Caco-2 (cell line): ENCODE results near the gene KCNQ5. TPM values are rescaled to one million over a fixed set of nuclear protein-coding genes. Genes with fewer than 3 reads are reported as not detected.

Experiments
- BruUV-seq: library from RNA; stranded (reverse); fragments of 400-500 nt; replicated peaks from 2 replicates; lab custom pipeline; 2021; lab: Mats Ljungman, UMichigan
- CTCF ChIA-PET: fragments of 300-600 bp; sonication (Branson Sonifier 250); formaldehyde crosslinking; loops from one replicate; lab custom pipeline; 2022; ENCODE audit warnings: antibody characterized with exemption; lab: Charles Lee
- POLR2A ChIA-PET: fragments of 300-600 bp; sonication (Branson Sonifier 250); formaldehyde crosslinking; loops from one replicate; lab custom pipeline; 2022; ENCODE audit warnings: antibody characterized with exemption; lab: Charles Lee
- DNase-seq, 2 experiments: peaks; one replicate each; pipeline versions ENCODE4 v3.0.0 to v3.0.0-alpha.2; 2020 to 2022
- H3K27me3 ChIP-seq: replicated peaks from 2 replicates; pipeline ENCODE4 v1.6.0; 2011; ENCODE audit warnings: low read length; ENCODE audit not compliant: control insufficient read depth, insufficient read depth
- H3K36me3 ChIP-seq: 2 replicates; pipeline ENCODE4 v1.5.1; 2011; ENCODE audit warnings: low read length; ENCODE audit not compliant: control insufficient read depth, insufficient read depth
- H3K4me1 ChIP-seq: fragments of 250-450 bp; sonication (Bioruptor Pico); 2 replicates; pipeline ENCODE4 v1.5.1; 2020; ENCODE audit warnings: mild to moderate bottlenecking
- H3K4me3 ChIP-seq: 2 replicates; pipeline ENCODE4 v1.5.1; 2011; ENCODE audit warnings: low read depth, mild to moderate bottlenecking, control low read depth, low read length
- H3K9me3 ChIP-seq: fragments of 250-450 bp; sonication (Bioruptor Pico); 2 replicates; pipeline ENCODE4 v1.5.1; 2020; ENCODE audit warnings: mild to moderate bottlenecking, moderate library complexity
- H3K27ac Mint-ChIP-seq: one replicate; pipeline ENCODE4 v1.8.0; 2022; ENCODE audit warnings: mixed read lengths; ENCODE audit not compliant: unreplicated experiment
- H3K27me3 Mint-ChIP-seq: one replicate; pipeline ENCODE4 v1.8.0; 2022; ENCODE audit warnings: mixed read lengths; ENCODE audit not compliant: insufficient read depth, unreplicated experiment
- H3K36me3 Mint-ChIP-seq: one replicate; pipeline ENCODE4 v1.8.0; 2022; ENCODE audit warnings: mild to moderate bottlenecking, mixed read lengths; ENCODE audit not compliant: insufficient read depth, unreplicated experiment
- H3K4me1 Mint-ChIP-seq: one replicate; pipeline ENCODE4 v1.8.0; 2022; ENCODE audit warnings: low read depth, mixed read lengths; ENCODE audit not compliant: unreplicated experiment
- H3K4me3 Mint-ChIP-seq: one replicate; pipeline ENCODE4 v1.8.0; 2022; ENCODE audit warnings: mild to moderate bottlenecking, moderate library complexity, mixed read lengths; ENCODE audit not compliant: unreplicated experiment
- H3K9me3 Mint-ChIP-seq: one replicate; pipeline ENCODE4 v1.8.0; 2022; ENCODE audit warnings: mixed read lengths; ENCODE audit not compliant: unreplicated experiment
- CTCF ChIP-seq, 2 experiments: fragments of 200-600 bp in 1 of 2; IDR thresholded peaks; 1 replicate in 1 of 2; 2 replicates in 1 of 2; pipeline versions ENCODE4 v1.5.1 to v1.8.0; 2011 to 2022; ENCODE audit warnings: antibody characterized with exemption in 1 of 2, control low read depth in 1 of 2, inconsistent platforms in 1 of 2, low read depth in 1 of 2, low read length in 1 of 2, mild to moderate bottlenecking in 1 of 2, moderate library complexity in 1 of 2; ENCODE audit not compliant: insufficient read depth in 1 of 2, severe bottlenecking in 1 of 2, unreplicated experiment in 1 of 2
- intact Hi-C: fragments of 100-400 bp; cut with micrococcal nuclease; formaldehyde crosslinking; loops from one replicate; pipeline ENCODE4 v1.10.0; 2022; ENCODE audit not compliant: unreplicated experiment
- total RNA-seq: library from RNA; stranded (reverse); gene quantifications from 2 replicates; pipeline ENCODE4 v1.2.3, GENCODE V29; 2022

Gene KCNQ5
- total RNA-seq, 1 experiment from 2014 or later: 0.20 TPM

DNA sequence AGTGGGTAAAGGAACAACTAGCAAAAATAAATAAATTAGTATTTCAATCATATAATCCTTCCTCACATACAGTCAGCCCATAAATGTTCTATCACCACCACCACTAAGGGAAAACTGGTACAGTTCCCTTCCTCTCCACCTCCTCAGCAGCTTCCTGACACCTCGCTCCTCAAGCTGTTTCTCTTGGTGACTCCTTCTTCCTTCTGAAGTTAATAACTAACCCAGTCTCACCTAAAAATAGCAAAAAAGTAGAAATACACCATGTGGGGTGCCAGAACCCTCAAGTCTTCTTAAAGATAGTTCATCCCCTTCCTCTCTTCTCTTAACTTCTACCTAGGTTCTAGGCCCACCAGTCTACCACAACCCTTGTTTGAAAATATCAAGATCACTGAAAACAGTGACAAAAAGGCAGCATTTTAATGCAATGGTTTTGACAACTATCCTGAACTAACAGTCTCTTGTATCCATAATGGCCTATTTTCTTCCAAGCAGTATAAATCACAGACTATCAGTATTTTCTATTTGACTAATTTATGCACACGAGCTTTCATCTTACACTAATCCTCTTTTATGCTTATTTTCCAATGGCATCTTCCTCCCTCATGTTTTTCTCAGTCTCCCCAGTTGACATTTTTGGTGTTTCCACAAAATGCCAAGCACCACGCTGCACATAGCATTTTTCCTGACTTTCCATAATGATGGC, 518.0 kb downstream of the KCNQ5 start:
- BruUV-seq: no TSS peak
- Mint-ChIP-seq H3K36me3 (no peaks in the 10 kb centered on the region), H3K27me3 (peaks cover 18% of the 10 kb centered on the region), H3K4me3 (no peak overlapping the region), H3K9me3 (no peaks in the 10 kb centered on the region), H3K27ac (no peak overlapping the region), H3K4me1 (no peaks in the 10 kb centered on the region)
- ChIA-PET POLR2A (no interaction called here), CTCF (interaction anchor here (0.8 kb wide), 1 partner anchor 10 kb away, joined by 4 read pairs; no protein-coding TSS in a partner anchor)
- H3K9me3 ChIP-seq: no peaks in the 10 kb centered on the region
- no peak for TF ChIP-seq CTCF (IDR thresholded peaks at IDR 0.05; ENCODE audit: insufficient read depth in 1 of 2, low read depth in 1 of 2, low read length in 1 of 2, severe bottlenecking in 1 of 2, unreplicated experiment in 1 of 2)
- no peaks in the 10 kb centered on the region for H3K4me1 ChIP-seq
- no peaks in the 10 kb centered on the region for H3K36me3 ChIP-seq
- intact Hi-C loops: no loop called here
- no peak overlapping the region for H3K4me3 ChIP-seq
- no peaks in the 10 kb centered on the region for H3K27me3 ChIP-seq
- DNase-seq: no peak

- intact Hi-C loops: no loop called here
- no TSS peak for BruUV-seq
- no peaks in the 10 kb centered on the region for H3K4me1 ChIP-seq
- no peak for TF ChIP-seq CTCF (IDR thresholded peaks at IDR 0.05; ENCODE audit: insufficient read depth in 1 of 2, low read depth in 1 of 2, low read length in 1 of 2, severe bottlenecking in 1 of 2, unreplicated experiment in 1 of 2)
- CTCF ChIA-PET: no interaction called here
- no peaks in the 10 kb centered on the region for H3K36me3 Mint-ChIP-seq
- H3K27me3 Mint-ChIP-seq: peaks cover 18% of the 10 kb centered on the region
- no peak overlapping the region for H3K4me3 ChIP-seq
- no peak overlapping the region for H3K27ac Mint-ChIP-seq
- H3K9me3 Mint-ChIP-seq: no peaks in the 10 kb centered on the region
- H3K36me3 ChIP-seq: no peaks in the 10 kb centered on the region
- no peaks in the 10 kb centered on the region for H3K27me3 ChIP-seq
- POLR2A ChIA-PET: no interaction called here
- H3K4me1 Mint-ChIP-seq: no peaks in the 10 kb centered on the region
- no peaks in the 10 kb centered on the region for H3K9me3 ChIP-seq
- H3K4me3 Mint-ChIP-seq: no peak overlapping the region
- DNase-seq: no peak
These were observed 521.7 kb downstream of the KCNQ5 start for GRCh38 chr6:73143551-73143950.

GRCh38 chr6:73144516-73144915, 522.7 kb downstream of the KCNQ5 start:
- H3K4me3 Mint-ChIP-seq: no peak overlapping the region
- H3K27me3 Mint-ChIP-seq: peaks cover 19% of the 10 kb centered on the region
- ChIA-PET POLR2A (no interaction called here), CTCF (no interaction called here)
- no peaks in the 10 kb centered on the region for H3K36me3 Mint-ChIP-seq
- no peak overlapping the region for H3K27ac Mint-ChIP-seq
- Histone ChIP-seq H3K36me3 (no peaks in the 10 kb centered on the region), H3K4me1 (no peaks in the 10 kb centered on the region), H3K4me3 (no peak overlapping the region), H3K9me3 (no peaks in the 10 kb centered on the region), H3K27me3 (no peaks in the 10 kb centered on the region)
- no TSS peak for BruUV-seq
- no peak for TF ChIP-seq CTCF (IDR thresholded peaks at IDR 0.05; ENCODE audit: insufficient read depth in 1 of 2, low read depth in 1 of 2, low read length in 1 of 2, severe bottlenecking in 1 of 2, unreplicated experiment in 1 of 2)
- intact Hi-C loops: no loop called here
- DNase-seq: no peak
- H3K4me1 Mint-ChIP-seq: no peaks in the 10 kb centered on the region
- H3K9me3 Mint-ChIP-seq: no peaks in the 10 kb centered on the region
